Dermis microvascular lymphatic vessel endothelial cell (primary cell): ENCODE results near the gene CALM3. TPM values are rescaled to one million over a fixed set of nuclear protein-coding genes. Genes with fewer than 3 reads are reported as not detected.
"Not testable (repeated sequence)": the region's sequence is repeated elsewhere in the genome, so short reads cannot be mapped to it uniquely, and the experiment has no call there.

Experiments
- DNase-seq, 2 donors: peaks; one replicate each; pipeline versions ENCODE4 v3.0.0 to v3.0.0-alpha.2; 2010; ENCODE audit warnings: low read depth in 2 of 2
- total RNA-seq: library from RNA; depleted of rRNA; stranded (reverse); fragments of >200 nt; gene quantifications from 2 replicates; pipeline ENCODE4 v1.2.1, GENCODE V29; 2014

Gene CALM3
- total RNA-seq, result 112 and 121 TPM in 2 replicates

- DNase-seq, result no peak
These were observed at the start of gene CALM3 for GRCh38 chr19:46601318-46602224. Gene CALM3 (plus strand): TSS chr19:46601330. CDS start chr19:46601435, 105 bp downstream.

- no peak for DNase-seq
These were observed 48.2 kb upstream of the CALM3 start for GRCh38 chr19:46552891-46553290.

- DNase-seq, result no peak
These were observed 47.0 kb upstream of the CALM3 start for GRCh38 chr19:46554161-46554560.

GRCh38 chr19:46555628-46556280, 45.4 kb upstream of the CALM3 start:
- DNase-seq, result no peak

- not testable (repeated sequence) for DNase-seq
These were observed 44.7 kb upstream of the CALM3 start for GRCh38 chr19:46556471-46556870.

GRCh38 chr19:46559203-46559602, 41.9 kb upstream of the CALM3 start:
- DNase-seq, result no peak

DNA sequence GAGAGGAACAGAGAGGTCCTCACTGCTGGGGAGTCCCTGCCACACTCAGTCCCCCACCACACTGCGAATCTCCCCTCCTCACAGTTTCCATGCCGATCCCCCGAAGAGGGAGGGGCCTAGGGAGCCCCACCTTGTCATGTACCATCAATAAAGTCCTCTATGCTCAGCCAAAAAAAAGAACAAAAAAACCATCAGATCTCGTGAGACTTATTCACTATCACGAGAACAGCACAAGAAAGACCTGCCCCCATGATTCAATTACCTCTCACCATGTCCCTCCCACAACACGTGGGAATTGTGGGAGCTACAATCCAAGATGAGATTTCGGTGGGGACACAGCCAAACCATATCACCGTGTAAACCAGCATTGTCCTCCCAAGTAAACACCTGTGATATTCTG, 41.5 kb upstream of the CALM3 start:
- DNase-seq, result not testable (repeated sequence)

DNA sequence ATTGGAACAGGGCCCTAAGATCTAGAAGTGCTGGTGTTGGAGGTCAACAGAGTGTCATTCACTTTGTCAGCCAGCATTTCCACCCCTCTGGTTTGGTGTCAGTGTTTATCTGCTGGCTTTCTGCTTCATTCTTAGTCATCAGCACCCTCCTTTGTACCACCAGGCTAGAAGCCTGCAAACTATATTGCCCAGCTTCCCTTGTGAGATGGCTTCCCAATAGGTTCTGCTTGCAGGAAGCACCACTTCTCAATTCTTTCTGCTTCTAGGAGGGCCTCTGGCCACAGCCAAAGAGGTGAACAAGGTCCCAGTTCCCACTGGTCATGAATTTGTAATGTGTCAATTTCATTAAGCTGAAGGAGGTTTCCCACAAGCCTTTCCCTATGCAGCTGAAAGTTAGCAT, 36.4 kb upstream of the CALM3 start:
- no peak for DNase-seq

DNA sequence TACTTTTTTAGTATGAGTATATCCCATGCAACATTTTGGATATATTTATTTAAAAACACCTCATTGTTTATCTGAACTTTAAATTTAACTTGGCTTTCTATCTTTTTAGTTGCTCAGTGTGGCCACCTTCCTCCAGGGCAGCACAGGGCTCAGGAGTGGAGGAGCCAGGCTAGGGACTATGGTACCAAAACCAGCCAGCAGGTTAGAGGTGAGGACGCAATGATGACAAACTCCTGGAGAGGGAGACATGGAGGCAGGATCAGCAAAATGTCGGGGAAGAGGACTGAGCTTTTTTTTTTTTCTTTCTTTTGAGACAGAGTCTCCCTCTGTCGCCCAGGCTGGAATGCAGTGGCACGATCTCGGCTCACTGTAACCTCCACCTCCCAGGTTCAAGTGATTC, 29.6 kb upstream of the CALM3 start:
- peak in 1 of 2 donors; percentile 10 for DNase-seq

DNA sequence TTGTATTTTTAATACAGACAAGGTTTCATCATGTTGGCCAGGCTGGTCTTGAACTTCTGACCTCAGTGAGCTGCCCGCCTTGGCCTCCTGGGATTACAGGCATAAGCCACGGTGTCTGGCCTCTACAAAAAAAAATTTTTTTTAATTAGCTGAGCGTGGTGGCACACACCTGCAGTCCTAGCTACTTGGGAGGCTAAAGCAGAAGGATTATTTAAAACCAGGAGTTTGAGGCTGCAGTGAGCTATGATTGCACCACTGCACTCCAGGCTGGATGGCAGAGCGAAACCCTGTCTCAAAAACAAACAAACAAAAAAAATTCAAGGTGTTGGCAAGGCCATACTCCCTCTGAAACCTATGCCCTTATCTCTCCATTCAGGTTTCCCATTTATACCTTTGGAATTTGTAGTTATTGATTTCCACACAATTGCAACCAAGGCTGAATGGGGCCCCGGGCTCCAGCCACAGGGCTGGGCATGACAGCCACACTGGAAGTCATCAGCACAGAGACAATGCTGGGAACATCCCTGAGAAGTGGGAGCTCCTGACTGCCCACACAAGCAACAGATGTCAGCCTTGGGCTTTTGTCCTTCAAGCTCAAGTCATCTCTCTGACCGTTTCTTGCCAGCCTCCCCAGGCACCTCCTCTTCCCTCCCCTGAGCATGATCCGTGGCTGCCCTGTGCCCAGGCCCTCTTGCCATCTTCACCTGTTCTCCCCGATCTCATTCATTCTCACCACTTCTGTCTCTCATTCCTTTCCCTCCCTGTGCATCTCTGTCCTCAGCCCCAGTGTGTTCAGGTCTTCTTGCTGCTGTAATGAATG, 27.2 kb upstream of the CALM3 start:
- DNase-seq, result no peak

GRCh38 chr19:46574533-46574932, 26.6 kb upstream of the CALM3 start:
- no peak for DNase-seq

GRCh38 chr19:46578450-46578849, 22.7 kb upstream of the CALM3 start:
- DNase-seq, result no peak

DNA sequence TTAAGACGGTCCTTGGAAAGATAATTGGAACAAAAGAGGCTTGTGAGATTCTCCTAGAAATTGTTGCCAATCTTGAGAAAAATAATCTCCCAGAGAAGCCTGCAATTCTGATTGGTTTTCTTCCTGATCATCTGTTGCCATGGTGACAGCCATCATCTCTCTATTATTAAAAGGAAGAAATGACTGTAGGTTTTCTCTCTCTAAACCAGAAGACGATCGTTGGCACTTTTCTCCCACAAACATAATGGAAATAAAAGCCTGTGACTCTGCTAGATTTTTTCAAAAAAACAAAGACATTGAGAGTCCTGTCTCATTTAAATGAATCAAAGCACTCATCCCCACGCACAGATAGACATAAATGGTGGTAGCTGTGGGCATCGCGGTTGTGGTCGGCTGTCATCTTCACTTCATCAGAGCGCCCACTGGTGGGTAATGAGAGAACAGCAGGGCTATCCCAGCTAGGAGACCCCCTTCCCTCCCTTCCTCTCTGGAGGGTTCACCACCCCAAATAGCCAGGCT, 21.7 kb upstream of the CALM3 start:
- no peak for DNase-seq

GRCh38 chr19:46580247-46580646, 20.9 kb upstream of the CALM3 start:
- DNase-seq, result no peak

- DNase-seq, result no peak
These were observed 15.6 kb upstream of the CALM3 start for GRCh38 chr19:46585539-46585938.

DNA sequence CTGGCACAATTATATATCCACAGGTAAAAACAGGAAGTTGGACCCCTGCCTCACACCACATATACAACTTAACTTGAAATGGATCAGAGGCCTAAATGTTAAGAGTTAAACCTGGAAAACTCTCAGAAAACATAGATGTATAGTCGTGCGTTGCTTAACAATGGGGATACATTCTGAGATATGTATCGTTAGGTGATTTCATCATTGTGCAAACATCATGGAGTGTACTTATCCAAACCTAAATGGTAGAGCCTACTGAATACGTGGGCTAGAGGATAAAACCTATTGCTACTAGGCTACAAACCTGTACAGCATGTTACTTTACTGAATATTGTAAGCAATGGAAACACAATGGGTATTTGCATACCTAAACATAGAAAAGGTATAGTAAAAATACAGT, 14.8 kb upstream of the CALM3 start:
- DNase-seq, result no peak

DNA sequence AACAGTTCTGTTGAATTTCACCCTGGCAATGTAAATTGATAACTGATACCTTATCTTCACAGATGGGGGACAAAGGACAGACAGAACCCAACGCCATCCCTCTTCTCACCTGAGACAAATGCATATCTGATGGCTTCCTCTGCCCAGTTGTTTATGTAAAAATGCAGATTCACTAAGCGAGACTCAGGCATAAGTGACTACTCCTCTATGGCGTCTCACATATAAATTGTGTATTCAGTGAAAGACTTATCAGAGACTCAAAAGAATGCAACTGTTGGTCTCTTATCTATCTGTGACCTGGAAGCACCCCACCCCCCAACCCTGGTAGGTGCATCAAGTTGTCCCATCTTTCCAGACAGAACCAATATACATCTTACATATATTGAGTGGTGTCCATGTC, 13.3 kb upstream of the CALM3 start:
- DNase-seq, result no peak

DNA sequence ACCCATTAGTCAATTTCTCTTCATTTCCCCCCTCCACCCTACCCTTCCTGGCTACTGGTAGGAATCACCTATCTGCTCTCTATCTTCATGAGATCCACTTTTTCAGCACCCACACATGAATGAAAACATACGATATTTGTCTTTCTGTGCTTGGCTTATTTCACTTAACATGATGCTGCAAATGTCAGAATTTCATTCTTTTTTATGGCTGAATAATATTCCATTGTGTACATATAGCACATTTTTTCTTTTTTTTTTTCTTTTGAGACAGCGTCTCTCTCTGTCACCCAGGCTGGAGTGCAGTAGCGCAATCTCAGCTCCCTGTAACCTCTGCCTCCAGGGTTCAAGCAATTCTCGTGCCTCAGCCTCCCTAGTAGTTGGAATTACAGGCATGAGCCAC, 9.9 kb upstream of the CALM3 start:
- no peak for DNase-seq

DNA sequence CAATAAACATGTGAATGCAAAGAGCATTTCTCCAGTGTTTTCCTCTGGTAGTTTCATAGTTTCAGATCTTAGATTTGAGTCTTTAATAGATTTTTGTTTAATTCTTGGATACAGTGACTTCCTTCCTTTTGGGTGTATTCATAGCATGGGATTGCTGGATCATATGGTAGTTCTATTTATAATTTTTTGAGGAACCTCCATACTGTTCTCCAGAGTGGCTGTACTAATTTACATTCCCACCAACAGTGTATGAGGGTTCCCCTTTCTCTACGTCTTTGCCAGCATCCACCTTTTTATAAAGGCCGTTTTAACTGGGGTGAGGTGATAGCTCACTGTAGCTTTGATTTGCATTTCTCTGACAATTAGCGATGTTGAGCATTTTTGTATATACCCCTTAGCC, 9.3 kb upstream of the CALM3 start:
- no peak for DNase-seq

DNA sequence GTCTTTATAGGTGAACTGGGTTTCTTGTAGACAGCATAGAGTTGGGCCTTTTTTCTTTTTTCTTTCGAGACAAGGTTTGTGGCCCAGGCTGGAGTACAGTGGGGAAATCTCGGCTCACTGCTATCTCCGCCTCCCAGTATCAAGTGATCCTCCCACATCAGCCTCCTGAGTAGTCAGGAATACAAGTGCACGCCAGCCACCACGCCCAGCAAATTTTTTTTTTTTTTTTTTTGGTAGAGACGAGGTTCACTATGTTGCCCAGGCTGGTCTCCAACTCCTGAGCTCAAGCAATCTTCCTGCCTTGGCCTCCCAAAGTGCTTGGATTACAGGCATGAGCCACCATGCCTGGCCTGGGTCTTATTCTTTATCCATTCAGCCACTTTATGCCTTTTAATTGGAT, 5.1 kb upstream of the CALM3 start:
- DNase-seq, result no peak

DNA sequence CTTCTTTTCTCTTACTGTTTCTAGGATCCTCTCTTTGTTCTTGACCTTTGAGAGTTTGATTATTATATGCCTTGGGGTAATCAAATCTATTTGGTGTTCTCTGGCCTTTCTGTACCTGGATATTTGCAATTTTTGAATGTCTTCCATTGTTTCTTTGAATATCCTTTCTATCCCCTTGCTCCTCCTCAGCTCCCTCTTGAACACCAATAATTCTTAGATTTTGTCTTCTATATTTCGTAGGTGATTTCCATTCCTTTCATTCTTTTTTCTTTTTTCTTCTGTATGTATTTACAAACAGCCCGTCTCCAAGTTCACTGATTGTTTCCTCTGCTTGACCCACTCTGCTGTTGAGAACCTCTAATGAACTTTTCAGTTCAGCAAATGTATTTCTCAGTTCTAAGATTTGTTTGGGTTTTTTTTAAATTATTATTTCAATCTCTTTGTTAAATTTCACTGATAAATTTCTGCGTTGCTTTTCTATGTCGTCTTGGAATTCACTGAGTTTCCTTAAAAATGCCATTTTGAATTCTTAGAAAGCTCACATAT, 2.7 kb upstream of the CALM3 start:
- no peak for DNase-seq
